ENCODE results near the gene GALNT6. TPM values are rescaled to one million over a fixed set of nuclear protein-coding genes. Genes with fewer than 3 reads are reported as not detected.

Gene GALNT6
- total and polyA plus RNA-seq, 9 of the 15 experiments (the other 6 are each of a cell fraction or from before 2014, with no cell fraction given), result 1.5 to 8.6 (median 5.1) TPM

GRCh38 chr12:51326698-51327439, 64.3 kb downstream of the GALNT6 start (continued):
- TF ChIP-seq TAF7 (tag; IDR thresholded peaks at IDR 0.05), result peak; percentile 36; the same call in 1 of the 2 replicates
- TF ChIP-seq ELF2 (CRISPR knock-in tag; IDR thresholded peaks at IDR 0.05), result no peak
- TF ChIP-seq NFATC3 (IDR thresholded peaks at IDR 0.05), result peak; percentile 78; the same call in 1 of the 2 replicates
- TF ChIP-seq NFIX (CRISPR knock-in tag; IDR thresholded peaks at IDR 0.05; ENCODE audit: low read depth), result no peak
- TF ChIP-seq ZNF518B (CRISPR knock-in tag; IDR thresholded peaks at IDR 0.05), result no peak
- TF ChIP-seq L3MBTL2 (IDR thresholded peaks at IDR 0.05), result peak; percentile 84
- no peak for TF ChIP-seq RFX1 (IDR thresholded peaks at IDR 0.05)
- TF ChIP-seq SAP30 (IDR thresholded peaks at IDR 0.05; ENCODE audit: borderline replicate concordance, insufficient read depth, low read depth, low read length, poor library complexity, severe bottlenecking), result no peak
- TF ChIP-seq ZNF212 (CRISPR knock-in tag; IDR thresholded peaks at IDR 0.05), result no peak
- no peak for TF ChIP-seq ZNF354B (CRISPR knock-in tag; IDR thresholded peaks at IDR 0.05)
- TF ChIP-seq POLR2G (IDR thresholded peaks at IDR 0.05; ENCODE audit: low read depth, low read length), result no peak
- TF ChIP-seq POLR2A (conservative IDR thresholded peaks at IDR 0.05), result peak; percentile 69
- no peak for TF ChIP-seq XRCC5 (IDR thresholded peaks at IDR 0.05; ENCODE audit: low read depth, low read length)
- TF ChIP-seq ZBTB9 (CRISPR knock-in tag; IDR thresholded peaks at IDR 0.05), result no peak
- 0 out of 2 replicates have a peak, but pooled peaks have one; percentile 45 for TF ChIP-seq LCOR (CRISPR knock-in tag; IDR thresholded peaks at IDR 0.05)
- TF ChIP-seq CBX8 (IDR thresholded peaks at IDR 0.05; ENCODE audit: borderline replicate concordance, extremely low read depth, low read depth, low read length, poor library complexity, severe bottlenecking), result no peak
- no peak for TF ChIP-seq GABPB2 (CRISPR knock-in tag; conservative IDR thresholded peaks at IDR 0.05)
- TF ChIP-seq ZBTB49 (CRISPR knock-in tag; IDR thresholded peaks at IDR 0.05; ENCODE audit: borderline replicate concordance), result no peak
- TF ChIP-seq EZH2 (IDR thresholded peaks at IDR 0.05; ENCODE audit: borderline replicate concordance, low read depth, low read length), result no peak
- no peak for TF ChIP-seq NRF1 (conservative IDR thresholded peaks at IDR 0.05 in 1 of 2, IDR thresholded peaks at IDR 0.05 in 1 of 2)
- no peak for TF ChIP-seq NR1H2 (CRISPR knock-in tag; IDR thresholded peaks at IDR 0.05)
